Mammary epithelial cell (primary cell): ENCODE results near the gene ABCB1.

ENCODE experiments used
- EZH2 ChIP-seq: IDR thresholded peaks from 2 replicates; pipeline ENCODE4 v1.6.1; 2012; ENCODE audit warnings: low read length, inconsistent platforms, borderline replicate concordance
- TF ChIP-seq, protein P1 (sequence below), 2 donors: IDR thresholded peaks in 1 of 2; conservative IDR thresholded peaks in 1 of 2; 2 replicates each; pipeline ENCODE4 v1.5.1; 2011 to 2012; ENCODE audit warnings: inconsistent platforms in 2 of 2, low read length in 2 of 2, mild to moderate bottlenecking in 2 of 2, control low read depth in 1 of 2, low read depth in 1 of 2; ENCODE audit not compliant: insufficient read depth in 1 of 2; ENCODE audit errors: extremely low read depth in 1 of 2

DNA sequence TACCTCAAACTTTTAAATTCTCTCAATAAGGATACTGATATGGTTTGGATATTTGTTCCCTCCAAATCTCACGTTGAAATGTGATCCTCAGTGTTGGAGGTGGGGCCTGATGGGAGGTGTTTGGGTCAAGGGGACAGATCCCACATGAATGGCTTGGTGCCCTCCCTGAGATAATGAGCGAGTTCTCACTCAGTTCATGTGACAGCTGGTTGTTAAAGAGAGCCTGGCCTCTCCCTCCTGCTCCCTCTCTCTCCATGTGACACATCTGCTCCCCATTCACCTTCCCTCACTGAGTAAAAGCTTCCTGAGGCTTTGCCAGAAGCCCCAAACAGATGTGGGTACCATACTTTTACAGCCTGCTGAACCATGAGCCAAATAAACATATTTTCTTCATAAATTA is 144.4 kb downstream of the ABCB1 start:
- TF ChIP-seq, protein P1, sequence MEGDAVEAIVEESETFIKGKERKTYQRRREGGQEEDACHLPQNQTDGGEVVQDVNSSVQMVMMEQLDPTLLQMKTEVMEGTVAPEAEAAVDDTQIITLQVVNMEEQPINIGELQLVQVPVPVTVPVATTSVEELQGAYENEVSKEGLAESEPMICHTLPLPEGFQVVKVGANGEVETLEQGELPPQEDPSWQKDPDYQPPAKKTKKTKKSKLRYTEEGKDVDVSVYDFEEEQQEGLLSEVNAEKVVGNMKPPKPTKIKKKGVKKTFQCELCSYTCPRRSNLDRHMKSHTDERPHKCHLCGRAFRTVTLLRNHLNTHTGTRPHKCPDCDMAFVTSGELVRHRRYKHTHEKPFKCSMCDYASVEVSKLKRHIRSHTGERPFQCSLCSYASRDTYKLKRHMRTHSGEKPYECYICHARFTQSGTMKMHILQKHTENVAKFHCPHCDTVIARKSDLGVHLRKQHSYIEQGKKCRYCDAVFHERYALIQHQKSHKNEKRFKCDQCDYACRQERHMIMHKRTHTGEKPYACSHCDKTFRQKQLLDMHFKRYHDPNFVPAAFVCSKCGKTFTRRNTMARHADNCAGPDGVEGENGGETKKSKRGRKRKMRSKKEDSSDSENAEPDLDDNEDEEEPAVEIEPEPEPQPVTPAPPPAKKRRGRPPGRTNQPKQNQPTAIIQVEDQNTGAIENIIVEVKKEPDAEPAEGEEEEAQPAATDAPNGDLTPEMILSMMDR (conservative IDR thresholded peaks at IDR 0.05 in 1 of 2, IDR thresholded peaks at IDR 0.05 in 1 of 2; ENCODE audit: extremely low read depth in 1 of 2, insufficient read depth in 1 of 2, low read depth in 1 of 2, low read length in 2 of 2) = no peak
- no peak for TF ChIP-seq EZH2
